WTC11 (cell line): Measurements from ENCODE around the gene SLC35F2.

ENCODE experiments used
- ATF3 ChIP-seq: sonication (generic); formaldehyde crosslinking; conservative IDR thresholded peaks from 2 replicates; pipeline ENCODE4 v1.8.1; 2022; ENCODE audit warnings: mild to moderate bottlenecking, missing genetic modification reagents
- CBFB ChIP-seq: sonication (generic); formaldehyde crosslinking; IDR thresholded peaks from 2 replicates; pipeline ENCODE4 v1.8.1; 2022; ENCODE audit warnings: mild to moderate bottlenecking, low read depth, missing genetic modification reagents
- CDX4 ChIP-seq: fragments of 250-450 bp; sonication (Bioruptor Pico); IDR thresholded peaks from 2 replicates; pipeline ENCODE4 v1.9.0; 2021; ENCODE audit warnings: moderate library complexity, mild to moderate bottlenecking, inconsistent platforms, borderline replicate concordance
- CTCF ChIP-seq: fragments of 200-600 bp; IDR thresholded peaks from 2 replicates; pipeline ENCODE4 v1.8.0; 2022; ENCODE audit warnings: antibody characterized with exemption
- USF1 ChIP-seq: sonication (generic); formaldehyde crosslinking; IDR thresholded peaks from 2 replicates; pipeline ENCODE4 v1.8.0; 2022; ENCODE audit warnings: mild to moderate bottlenecking, missing genetic modification reagents
- TF ChIP-seq, protein P1 (sequence below): sonication (generic); formaldehyde crosslinking; IDR thresholded peaks from 2 replicates; pipeline ENCODE4 v1.8.1; 2022; ENCODE audit warnings: low read depth, missing genetic modification reagents, borderline replicate concordance

DNA sequence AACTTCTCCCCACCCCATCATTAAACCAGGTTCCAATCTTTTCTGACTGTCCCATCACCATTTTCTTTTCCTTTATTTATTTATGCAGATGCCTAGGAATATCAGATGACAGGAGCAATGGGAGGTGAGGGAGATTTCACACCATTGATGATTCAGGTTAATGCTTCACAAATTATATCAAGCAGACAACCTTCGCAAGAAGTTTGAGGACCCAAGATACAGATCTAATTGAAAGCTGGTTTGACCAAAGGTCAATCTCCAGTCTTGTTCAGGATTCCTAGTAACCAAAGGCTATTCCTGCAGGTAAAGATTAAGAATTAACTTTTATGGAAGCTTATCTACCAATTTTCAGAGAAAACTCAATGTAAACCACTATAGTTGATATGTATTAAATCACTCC lies 54.4 kb downstream of the SLC35F2 start:
- TF ChIP-seq, protein P1, sequence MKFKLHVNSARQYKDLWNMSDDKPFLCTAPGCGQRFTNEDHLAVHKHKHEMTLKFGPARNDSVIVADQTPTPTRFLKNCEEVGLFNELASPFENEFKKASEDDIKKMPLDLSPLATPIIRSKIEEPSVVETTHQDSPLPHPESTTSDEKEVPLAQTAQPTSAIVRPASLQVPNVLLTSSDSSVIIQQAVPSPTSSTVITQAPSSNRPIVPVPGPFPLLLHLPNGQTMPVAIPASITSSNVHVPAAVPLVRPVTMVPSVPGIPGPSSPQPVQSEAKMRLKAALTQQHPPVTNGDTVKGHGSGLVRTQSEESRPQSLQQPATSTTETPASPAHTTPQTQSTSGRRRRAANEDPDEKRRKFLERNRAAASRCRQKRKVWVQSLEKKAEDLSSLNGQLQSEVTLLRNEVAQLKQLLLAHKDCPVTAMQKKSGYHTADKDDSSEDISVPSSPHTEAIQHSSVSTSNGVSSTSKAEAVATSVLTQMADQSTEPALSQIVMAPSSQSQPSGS = no peak
- TF ChIP-seq CTCF = no peak
- TF ChIP-seq ATF3 (CRISPR knock-in tag) = no peak
- no peak for TF ChIP-seq USF1 (CRISPR knock-in tag)
- TF ChIP-seq CDX4 (CRISPR knock-in tag) = no peak
- no peak for TF ChIP-seq CBFB (CRISPR knock-in tag)
